H9 (cell line): Measurements from ENCODE around the gene SMARCD3. TPM values are rescaled to one million over a fixed set of nuclear protein-coding genes. Genes with fewer than 3 reads are reported as not detected.

Experiments
- DNase-seq: peaks from one replicate; pipeline ENCODE4 v3.0.0-alpha.2; 2017
- H2AFZ ChIP-seq: one replicate; pipeline ENCODE4 v1.6.1; 2013; ENCODE audit warnings: mild to moderate bottlenecking, low read length, control low read depth, moderate library complexity
- H2AK5ac ChIP-seq: 2 replicates; pipeline ENCODE4 v1.6.1; 2013; ENCODE audit warnings: low read length, control low read depth, mixed read lengths; ENCODE audit not compliant: insufficient read length
- H2BK120ac ChIP-seq: one replicate; pipeline ENCODE4 v1.6.1; 2013; ENCODE audit warnings: low read depth, mild to moderate bottlenecking, low read length, control low read depth, inconsistent platforms; ENCODE audit not compliant: poor library complexity, severe bottlenecking
- H2BK12ac ChIP-seq: 2 replicates; pipeline ENCODE4 v1.6.1; 2013; ENCODE audit warnings: low read length, control low read depth, mixed read lengths, low read depth; ENCODE audit not compliant: insufficient read length
- H2BK15ac ChIP-seq: 2 replicates; pipeline ENCODE4 v1.6.1; 2013; ENCODE audit warnings: low read depth, low read length, control low read depth
- H2BK20ac ChIP-seq: one replicate; pipeline ENCODE4 v1.6.1; 2013; ENCODE audit warnings: low read depth, mild to moderate bottlenecking, low read length, control low read depth, inconsistent platforms; ENCODE audit not compliant: poor library complexity, severe bottlenecking
- H2BK5ac ChIP-seq: 2 replicates; pipeline ENCODE4 v1.6.1; 2013; ENCODE audit warnings: low read length, control low read depth, mixed read lengths; ENCODE audit not compliant: insufficient read length
- H3K14ac ChIP-seq: 2 replicates; pipeline ENCODE4 v1.6.1; 2013; ENCODE audit warnings: low read length, control low read depth; ENCODE audit not compliant: insufficient read depth
- H3K18ac ChIP-seq: 2 replicates; pipeline ENCODE4 v1.6.1; 2013; ENCODE audit warnings: low read depth, mild to moderate bottlenecking, mixed read lengths, low read length, control low read depth; ENCODE audit not compliant: insufficient read length
- H3K23ac ChIP-seq: 2 replicates; pipeline ENCODE4 v1.6.1; 2013; ENCODE audit warnings: low read length, control low read depth, mixed read lengths, low read depth; ENCODE audit not compliant: insufficient read length
- H3K23me2 ChIP-seq: 2 replicates; pipeline ENCODE4 v1.6.1; 2013; ENCODE audit warnings: low read depth, mild to moderate bottlenecking, mixed read lengths, low read length, control low read depth; ENCODE audit not compliant: insufficient read length, poor library complexity, severe bottlenecking
- H3K27ac ChIP-seq: 2 replicates; pipeline ENCODE4 v1.5.1; 2013; ENCODE audit warnings: low read length, control low read depth, mixed read lengths, low read depth; ENCODE audit not compliant: insufficient read length
- H3K27me3 ChIP-seq: 2 replicates; pipeline ENCODE4 v1.6.1; 2013; ENCODE audit warnings: low read length, control low read depth, inconsistent platforms; ENCODE audit not compliant: insufficient read depth
- H3K4ac ChIP-seq: 2 replicates; pipeline ENCODE4 v1.6.1; 2013; ENCODE audit warnings: low read depth, mild to moderate bottlenecking, control low read depth, inconsistent platforms, low read length, moderate library complexity
- H3K4me1 ChIP-seq: 2 replicates; pipeline ENCODE4 v1.6.1; 2013; ENCODE audit warnings: low read length, control low read depth, inconsistent platforms; ENCODE audit not compliant: insufficient read depth
- H3K4me2 ChIP-seq: 2 replicates; pipeline ENCODE4 v1.6.1; 2013; ENCODE audit warnings: low read length, control low read depth, mixed read lengths; ENCODE audit not compliant: insufficient read length, insufficient read depth
- H3K56ac ChIP-seq: 2 replicates; pipeline ENCODE4 v1.6.1; 2013; ENCODE audit warnings: low read depth, mild to moderate bottlenecking, mixed read lengths, low read length, control low read depth; ENCODE audit not compliant: insufficient read length
- H3K79me1 ChIP-seq: 2 replicates; pipeline ENCODE4 v1.6.1; 2013; ENCODE audit warnings: low read depth, mild to moderate bottlenecking, moderate library complexity, low read length, control low read depth, inconsistent platforms; ENCODE audit not compliant: insufficient read depth, poor library complexity, severe bottlenecking
- H3K79me2 ChIP-seq: 2 replicates; pipeline ENCODE4 v1.6.1; 2013; ENCODE audit warnings: low read length, control low read depth, inconsistent platforms; ENCODE audit not compliant: insufficient read depth
- H3K9ac ChIP-seq: 2 replicates; pipeline ENCODE4 v1.6.1; 2013; ENCODE audit warnings: low read length, control low read depth, mixed read lengths; ENCODE audit not compliant: insufficient read length; ENCODE audit errors: extremely low read depth
- H3K9me3 ChIP-seq: one replicate; pipeline ENCODE4 v1.6.1; 2013; ENCODE audit warnings: low read depth, low read length, inconsistent platforms; ENCODE audit not compliant: control insufficient read depth
- H3T11ph ChIP-seq: one replicate; pipeline ENCODE4 v1.6.1; 2013; ENCODE audit warnings: mild to moderate bottlenecking, low read length, control low read depth, inconsistent platforms
- H4K20me1 ChIP-seq: one replicate; pipeline ENCODE4 v1.6.1; 2013; ENCODE audit not compliant: control insufficient read depth, insufficient read length, insufficient read depth
- H4K5ac ChIP-seq: 2 replicates; pipeline ENCODE4 v1.6.1; 2013; ENCODE audit warnings: low read depth, mild to moderate bottlenecking, mixed read lengths, low read length, control low read depth; ENCODE audit not compliant: insufficient read length
- H4K8ac ChIP-seq: replicated peaks from 2 replicates; pipeline ENCODE4 v1.6.1; 2013; ENCODE audit warnings: low read length, control low read depth, mixed read lengths, low read depth; ENCODE audit not compliant: insufficient read length
- H4K91ac ChIP-seq: 2 replicates; pipeline ENCODE4 v1.6.1; 2013; ENCODE audit warnings: low read depth, mild to moderate bottlenecking, moderate library complexity, mixed read lengths, low read length, control low read depth; ENCODE audit not compliant: insufficient read length
- H3K27ac Mint-ChIP-seq, 3 experiments: 2 replicates in 2 of 3; 3 replicates in 1 of 3; pipeline ENCODE4 v1.8.0; 2020 to 2021; ENCODE audit warnings: mixed read lengths in 3 of 3, mild to moderate bottlenecking in 1 of 3, moderate library complexity in 1 of 3
- H3K27me3 Mint-ChIP-seq: 2 replicates; pipeline ENCODE4 v1.8.0; 2021; ENCODE audit warnings: low read depth, mild to moderate bottlenecking, moderate library complexity, mixed read lengths
- H3K36me3 Mint-ChIP-seq, 3 experiments: 2 replicates in 2 of 3; 3 replicates in 1 of 3; pipeline ENCODE4 v1.8.0; 2020 to 2021; ENCODE audit warnings: low read depth in 3 of 3, mixed read lengths in 3 of 3; ENCODE audit not compliant: insufficient read depth in 1 of 3
- H3K4me1 Mint-ChIP-seq, 2 experiments: 2 replicates each; pipeline ENCODE4 v1.8.0; 2020; ENCODE audit warnings: mixed read lengths in 2 of 2
- H3K4me3 Mint-ChIP-seq, 2 experiments: 2 replicates in 1 of 2; 3 replicates in 1 of 2; pipeline ENCODE4 v1.8.0; 2020 to 2021; ENCODE audit warnings: mild to moderate bottlenecking in 2 of 2, mixed read lengths in 2 of 2, moderate library complexity in 1 of 2
- H3K9me3 Mint-ChIP-seq, 2 experiments: 2 replicates in 1 of 2; 3 replicates in 1 of 2; pipeline ENCODE4 v1.8.0; 2020; ENCODE audit warnings: mild to moderate bottlenecking in 2 of 2, mixed read lengths in 2 of 2, moderate library complexity in 1 of 2
- CTCF ChIP-seq: fragments of 200-600 bp; sonication (generic); conservative IDR thresholded peaks from 3 replicates; pipeline ENCODE4 v1.8.0; 2021; ENCODE audit warnings: antibody characterized with exemption, mild to moderate bottlenecking
- WGBS: extraction: QIAGEN DNeasy Blood & Tissue Kit; methylation state at CpG from one replicate; pipeline ENCODE4 v1.1.7; 2013; ENCODE audit warnings: missing lambda C conversion rate, low lambda C conversion rate, mixed read lengths; ENCODE audit not compliant: insufficient read length; ENCODE audit errors: extremely low coverage; 5-methylcytosine and 5-hydroxymethylcytosine counted together
- total RNA-seq: library from RNA; stranded (reverse); gene quantifications from 2 replicates; pipeline ENCODE4 v1.2.1, GENCODE V29; 2021

SMARCD3 gene
- total RNA-seq, 1 experiment from 2014 or later: 5.0 TPM

GRCh38 chr7:151278949-151279348 is 30.5 kb upstream of the SMARCD3 start:
- H2AFZ ChIP-seq: no peak overlapping the region
- no peaks in the 10 kb centered on the region for H4K20me1 ChIP-seq
- H3K9ac ChIP-seq: no peak overlapping the region
- no peak overlapping the region for H3K23ac ChIP-seq
- TF ChIP-seq CTCF: no peak
- no peak overlapping the region for H4K8ac ChIP-seq
- H3K4me1 ChIP-seq: no peaks in the 10 kb centered on the region
- H3K79me2 ChIP-seq: no peaks in the 10 kb centered on the region
- H3K27ac ChIP-seq: no peak overlapping the region
- H3K27me3 ChIP-seq: no peaks in the 10 kb centered on the region; the same call in 1 of the 2 replicates
- DNase-seq: no peak
- no CpG with 5 or more reads among the region's 12 CpGs for WGBS
- no peak overlapping the region for H3K27ac Mint-ChIP-seq
- no peak overlapping the region for H3K4me2 ChIP-seq
- no peak overlapping the region for H3K4ac ChIP-seq
- H3K18ac ChIP-seq: no peak overlapping the region
- no peak overlapping the region for H3K4me3 Mint-ChIP-seq
- no peaks in the 10 kb centered on the region for H3K9me3 ChIP-seq
- peaks cover 14 to 29% of the 10 kb centered on the region in 2 experiments for H3K4me1 Mint-ChIP-seq
- H3K23me2 ChIP-seq: no peaks in the 10 kb centered on the region
- no peaks in the 10 kb centered on the region; a peak in 1 of 5 replicates for H3K9me3 Mint-ChIP-seq
- H2BK5ac ChIP-seq: no peak overlapping the region
- peaks cover 83% of the 10 kb centered on the region for H3K27me3 Mint-ChIP-seq
- H2BK12ac ChIP-seq: no peak overlapping the region
- H4K91ac ChIP-seq: no peak overlapping the region
- no peak overlapping the region for H4K5ac ChIP-seq
- H3K14ac ChIP-seq: no peak overlapping the region
- H2AK5ac ChIP-seq: no peak overlapping the region
- no peak overlapping the region for H3K56ac ChIP-seq
- no peak overlapping the region for H2BK15ac ChIP-seq
- no peak overlapping the region for H2BK120ac ChIP-seq
- H3K79me1 ChIP-seq: no peaks in the 10 kb centered on the region
- no peak overlapping the region for H3T11ph ChIP-seq
- H2BK20ac ChIP-seq: no peak overlapping the region
- H3K36me3 Mint-ChIP-seq: no peaks in the 10 kb centered on the region; a peak in 1 of 7 replicates
